ENCODE data around the gene KLF11. TPM values are rescaled to one million over a fixed set of nuclear protein-coding genes. Genes with fewer than 3 reads are reported as not detected.

Gene KLF11
- polyA plus RNA-seq, 2 of the 4 experiments (the other 2 are of a cell fraction) = 2.8 to 8.2 TPM

- ATAC-seq = no peak
- CTCF ChIA-PET = interaction anchor here (0.9 to 12.5 kb wide), 11 partner anchors 9 to 275 kb away, joined by 3 to 232 read pairs (median 9); no protein-coding TSS in a partner anchor
- WGBS (ENCODE audit: missing lambda C conversion rate) = 88% methylated on average over 20 of the region's 20 CpGs
- no peak for DNase-seq (ENCODE audit: low read depth in 1 of 2, low spot score in 1 of 2)
- Histone ChIP-seq H3K4me2 (no peak overlapping the region), H3K4me1 (no peaks in the 10 kb centered on the region; the same call in 2 of the 3 replicates), H3K9me3 (peaks cover 12% of the 10 kb centered on the region), H3K27ac (no peak overlapping the region), H3K4me3 (no peak overlapping the region)
- TF ChIP-seq RCOR1 (IDR thresholded peaks at IDR 0.05; ENCODE audit: low read depth, low read length) = no peak
- TF ChIP-seq EHMT2 (IDR thresholded peaks at IDR 0.05; ENCODE audit: low read depth) = no peak
- no peak for TF ChIP-seq HDAC2 (IDR thresholded peaks at IDR 0.05)
- no peak for TF ChIP-seq CTCF (IDR thresholded peaks at IDR 0.05)
- TF ChIP-seq FOSL2 (IDR thresholded peaks at IDR 0.05) = no peak
- no peak for TF ChIP-seq FOSL2 (CRISPR knock-in tag; IDR thresholded peaks at IDR 0.05)
- no peak for FAIRE-seq
- POLR2A ChIA-PET = no interaction called here
These were observed 2.4 kb downstream of the KLF11 start for GRCh38 chr2:10045561-10046355.

- peaks cover 10% of the 10 kb centered on the region for H3K9me3 ChIP-seq
- no peaks in the 10 kb centered on the region; the same call in 2 of the 3 replicates for H3K4me1 ChIP-seq
- FAIRE-seq = no peak
- ChIA-PET CTCF (interaction anchor here (0.9 to 12.5 kb wide), 13 partner anchors 10 to 276 kb away, joined by 3 to 232 read pairs (median 22); no protein-coding TSS in a partner anchor), POLR2A (no interaction called here)
- no peak overlapping the region for H3K4me3 ChIP-seq
- no peak for TF ChIP-seq BHLHE40 (IDR thresholded peaks at IDR 0.05; ENCODE audit: low read depth, low read length)
- TF ChIP-seq FOXS1 (CRISPR knock-in tag; IDR thresholded peaks at IDR 0.05) = no peak
- no peak for TF ChIP-seq KDM1A (IDR thresholded peaks at IDR 0.05; ENCODE audit: low read depth)
- TF ChIP-seq CEBPB (IDR thresholded peaks at IDR 0.05) = no peak
- no peak for TF ChIP-seq TP53 (CRISPR knock-in tag; IDR thresholded peaks at IDR 0.05)
- DNase-seq (ENCODE audit: low read depth in 1 of 2, low spot score in 1 of 2) = no peak
- no peak for ATAC-seq
- 83% methylated on average over 7 of the region's 7 CpGs for WGBS (ENCODE audit: missing lambda C conversion rate)
- H3K4me2 ChIP-seq = no peak overlapping the region
- no peak overlapping the region for H3K27ac ChIP-seq
These were observed 3.6 kb downstream of the KLF11 start for GRCh38 chr2:10046931-10047330.

GRCh38 chr2:10047616-10048500 lies 4.5 kb downstream of the KLF11 start:
- WGBS (ENCODE audit: missing lambda C conversion rate) = 88% methylated on average over 15 of the region's 15 CpGs
- TF ChIP-seq TP53 (CRISPR knock-in tag; IDR thresholded peaks at IDR 0.05) = no peak
- DNase-seq (ENCODE audit: low read depth in 1 of 2, low spot score in 1 of 2) = no peak
- no peak for ATAC-seq
- POLR2A ChIA-PET = interaction anchor here (0.6 to 2.0 kb wide), 3 partner anchors 64 to 715 kb away, joined by 4 to 7 read pairs (median 6); partner anchors contain the start of gene TAF1B
- CTCF ChIA-PET = interaction anchor here (0.5 to 12.5 kb wide), 49 partner anchors 11 to 644 kb away, joined by 3 to 232 read pairs (median 4); partner anchors contain the start of gene TAF1B
- H3K4me2 ChIP-seq = no peak overlapping the region
- no peak overlapping the region for H3K27ac ChIP-seq
- no peaks in the 10 kb centered on the region; the same call in 2 of the 3 replicates for H3K4me1 ChIP-seq
- no peak for FAIRE-seq
- peaks cover 2% of the 10 kb centered on the region; the same call in 1 of the 3 replicates for H3K9me3 ChIP-seq
- no peak overlapping the region for H3K4me3 ChIP-seq

GRCh38 chr2:10048501-10049171 lies 5.3 kb downstream of the KLF11 start:
- POLR2A ChIA-PET = interaction anchor here (0.6 to 2.0 kb wide), 3 partner anchors 64 to 715 kb away, joined by 4 to 7 read pairs (median 6); partner anchors contain the start of gene TAF1B

More at GRCh38 chr2:10048501-10049171, 5.3 kb downstream of the KLF11 start:
- Histone ChIP-seq H3K4me3 (no peak overlapping the region), H3K27ac (no peak overlapping the region), H3K4me2 (no peak overlapping the region), H3K9me3 (0 out of 3 replicates have a peak, but pooled peaks cover 2% of the 10 kb centered on the region), H3K4me1 (no peaks in the 10 kb centered on the region)
- WGBS (ENCODE audit: missing lambda C conversion rate) = 54% methylated on average over 10 of the region's 10 CpGs
- TF ChIP-seq SMC3 (IDR thresholded peaks at IDR 0.05) = peak; percentile 71
- TF ChIP-seq CEBPB (IDR thresholded peaks at IDR 0.05) = no peak
- no peak for TF ChIP-seq HOXA7 (CRISPR knock-in tag; IDR thresholded peaks at IDR 0.05)
- no peak for TF ChIP-seq SREBF2 (IDR thresholded peaks at IDR 0.05)
- no peak for TF ChIP-seq GATA3 (IDR thresholded peaks at IDR 0.05; ENCODE audit: borderline replicate concordance)
- peak; percentile 94 for TF ChIP-seq CTCF (IDR thresholded peaks at IDR 0.05)
- no peak for TF ChIP-seq HEYL (CRISPR knock-in tag; IDR thresholded peaks at IDR 0.05)
- TF ChIP-seq RAD21 (conservative IDR thresholded peaks at IDR 0.05 in 1 of 2, IDR thresholded peaks at IDR 0.05 in 1 of 2) = peak; percentile 84 to 85
- peak; percentile 56 to 67 for DNase-seq (ENCODE audit: low read depth in 1 of 2, low spot score in 1 of 2)
- CTCF ChIA-PET = interaction anchor here (0.6 to 12.5 kb wide), 51 partner anchors 10 to 645 kb away, joined by 3 to 232 read pairs (median 4); partner anchors contain the start of gene TAF1B
- peak; percentile 56 to 69; a peak in 5 of 6 replicates for ATAC-seq
- no peak for FAIRE-seq
